Breast epithelium (tissue), 4 donors: ENCODE measurements around the gene OTULIN. TPM values are rescaled to one million over a fixed set of nuclear protein-coding genes. Genes with fewer than 3 reads are reported as not detected.
A peak's percentile ranks its signal among the peaks of the same experiment; 100 is the strongest.

Experiments
- DNase-seq, 2 donors: peaks; one replicate each; pipeline ENCODE4 v3.0.0-alpha.2; 2019; ENCODE audit warnings: low spot score in 2 of 2
- H3K27ac ChIP-seq, 2 donors: fragments of 200-600 bp; sonication (generic) in 1 of 2; one replicate each; pipeline ENCODE4 v1.5.1; 2016 to 2019; ENCODE audit warnings: mild to moderate bottlenecking in 1 of 2
- H3K27me3 ChIP-seq, 2 donors: fragments of 200-600 bp; sonication (generic) in 1 of 2; one replicate each; pipeline versions ENCODE4 v1.5.1 to v1.6.0; 2017 to 2019; ENCODE audit warnings: control low read depth in 1 of 2, mild to moderate bottlenecking in 1 of 2
- H3K36me3 ChIP-seq: fragments of 200-600 bp; one replicate; pipeline ENCODE4 v1.5.1; 2019
- H3K4me1 ChIP-seq, 2 donors: fragments of 200-600 bp; sonication (generic); one replicate each; pipeline ENCODE4 v1.5.1; 2016 to 2019; ENCODE audit warnings: control low read depth in 1 of 2
- H3K4me3 ChIP-seq, 3 donors: fragments of 200-600 bp; sonication (generic); 1 replicate in 2 of 3; 2 replicates in 1 of 3; pipeline ENCODE4 v1.5.1; 2016 to 2019; ENCODE audit warnings: mild to moderate bottlenecking in 3 of 3, moderate library complexity in 2 of 3
- H3K9me3 ChIP-seq, 2 donors: fragments of 200-600 bp; sonication (generic) in 1 of 2; one replicate each; pipeline ENCODE4 v1.5.1; 2016 to 2019; ENCODE audit warnings: control low read depth in 1 of 2
- POLR2A ChIP-seq: fragments of 450-650 bp; IDR thresholded peaks from one replicate; pipeline ENCODE4 v1.6.1; 2016; ENCODE audit warnings: antibody characterized with exemption, mild to moderate bottlenecking, moderate library complexity
- POLR2AphosphoS5 ChIP-seq, 3 donors: sonication (generic); formaldehyde crosslinking; IDR thresholded peaks; one replicate each; pipeline ENCODE4 v1.6.1; 2017; ENCODE audit warnings: antibody characterized with exemption in 3 of 3
- intact Hi-C: fragments of 100-400 bp; cut with DNase I; formaldehyde crosslinking; loops from one replicate; pipeline ENCODE4 v1.15.1; 2023; ENCODE audit warnings: low total_unique reads
- total RNA-seq, 3 donors: library from RNA; depleted of rRNA; stranded (reverse); fragments of >200 nt; gene quantifications; one replicate each; pipeline ENCODE4 v1.1.0, GENCODE V29; 2016
- TF ChIP-seq, protein P1 (sequence below), 3 donors: fragments of 450-650 bp; IDR thresholded peaks; one replicate each; pipeline ENCODE4 v1.5.1; 2016 to 2017; ENCODE audit warnings: antibody characterized with exemption in 3 of 3, mild to moderate bottlenecking in 3 of 3, moderate library complexity in 3 of 3

OTULIN gene
- total RNA-seq: 10 to 100 TPM; 31.0 to 63.7 (median 47.2) TPM

GRCh38 chr5:14664270-14665100 lies at the start of gene OTULIN:
Gene OTULIN, plus strand, starts transcription at chr5:14664718. Its CDS starts 108 bp downstream, at chr5:14664826.
- peaks cover 0 to 11% of the 10 kb centered on the region in 2 donors for H3K4me1 ChIP-seq

GRCh38 chr5:14615365-14615764 lies 49.2 kb upstream of the OTULIN start:
- H3K4me3 ChIP-seq: no peak overlapping the region
- no peaks in the 10 kb centered on the region for H3K27me3 ChIP-seq
- H3K4me1 ChIP-seq: no peaks in the 10 kb centered on the region
- no peak overlapping the region for H3K27ac ChIP-seq
- H3K9me3 ChIP-seq: no peaks in the 10 kb centered on the region
- TF ChIP-seq POLR2AphosphoS5 (IDR thresholded peaks at IDR 0.05): no peak
- TF ChIP-seq, protein P1, sequence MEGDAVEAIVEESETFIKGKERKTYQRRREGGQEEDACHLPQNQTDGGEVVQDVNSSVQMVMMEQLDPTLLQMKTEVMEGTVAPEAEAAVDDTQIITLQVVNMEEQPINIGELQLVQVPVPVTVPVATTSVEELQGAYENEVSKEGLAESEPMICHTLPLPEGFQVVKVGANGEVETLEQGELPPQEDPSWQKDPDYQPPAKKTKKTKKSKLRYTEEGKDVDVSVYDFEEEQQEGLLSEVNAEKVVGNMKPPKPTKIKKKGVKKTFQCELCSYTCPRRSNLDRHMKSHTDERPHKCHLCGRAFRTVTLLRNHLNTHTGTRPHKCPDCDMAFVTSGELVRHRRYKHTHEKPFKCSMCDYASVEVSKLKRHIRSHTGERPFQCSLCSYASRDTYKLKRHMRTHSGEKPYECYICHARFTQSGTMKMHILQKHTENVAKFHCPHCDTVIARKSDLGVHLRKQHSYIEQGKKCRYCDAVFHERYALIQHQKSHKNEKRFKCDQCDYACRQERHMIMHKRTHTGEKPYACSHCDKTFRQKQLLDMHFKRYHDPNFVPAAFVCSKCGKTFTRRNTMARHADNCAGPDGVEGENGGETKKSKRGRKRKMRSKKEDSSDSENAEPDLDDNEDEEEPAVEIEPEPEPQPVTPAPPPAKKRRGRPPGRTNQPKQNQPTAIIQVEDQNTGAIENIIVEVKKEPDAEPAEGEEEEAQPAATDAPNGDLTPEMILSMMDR (IDR thresholded peaks at IDR 0.05): no peak
- TF ChIP-seq POLR2A: no peak
- no peak for DNase-seq
- intact Hi-C loops: no loop called here
- no peaks in the 10 kb centered on the region for H3K36me3 ChIP-seq

More at GRCh38 chr5:14664270-14665100, at the start of gene OTULIN:
- no peaks in the 10 kb centered on the region for H3K9me3 ChIP-seq
- peak within 1 kb of the TSS; percentile 69 to 96 (median 76) for H3K4me3 ChIP-seq
- no peaks in the 10 kb centered on the region for H3K27me3 ChIP-seq
- TF ChIP-seq, protein P1 (IDR thresholded peaks at IDR 0.05): no peak
- TF ChIP-seq POLR2A: peak; percentile 75
- peak; percentile 75 to 88 (median 80) for TF ChIP-seq POLR2AphosphoS5 (IDR thresholded peaks at IDR 0.05)
- intact Hi-C loops: no loop called here
- no peaks in the 10 kb centered on the region for H3K36me3 ChIP-seq
- peak; percentile 78 for DNase-seq
- H3K27ac ChIP-seq: peak within 1 kb of the TSS; percentile 91 to 95

DNA sequence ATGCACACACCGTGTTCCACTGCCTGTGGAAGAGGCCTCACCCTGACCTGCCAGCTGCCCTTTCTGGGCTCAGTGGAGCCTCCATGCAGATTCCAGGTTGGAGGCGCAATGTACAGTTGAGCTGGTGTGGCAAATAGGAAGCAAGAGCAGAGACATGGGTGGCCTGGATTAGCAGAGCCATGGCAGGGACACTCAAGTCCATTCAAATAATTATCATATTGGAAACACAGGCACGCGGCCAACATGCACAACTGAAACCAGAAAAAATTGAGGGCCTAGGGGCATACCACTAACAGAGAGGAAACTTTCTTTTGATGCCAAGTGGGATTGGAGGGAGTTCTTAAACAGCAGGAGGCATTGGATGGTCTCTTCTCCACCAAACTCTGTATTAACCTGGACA lies 47.1 kb upstream of the OTULIN start:
- no peak for DNase-seq
- H3K9me3 ChIP-seq: peaks cover 5 to 8% of the 10 kb centered on the region in 2 donors
- intact Hi-C loops: no loop called here
- no peak overlapping the region for H3K4me3 ChIP-seq
- no peaks in the 10 kb centered on the region for H3K36me3 ChIP-seq
- H3K27ac ChIP-seq: no peak overlapping the region
- no peaks in the 10 kb centered on the region for H3K4me1 ChIP-seq
- TF ChIP-seq, protein P1 (IDR thresholded peaks at IDR 0.05): no peak
- TF ChIP-seq POLR2AphosphoS5 (IDR thresholded peaks at IDR 0.05) (no peak), POLR2A (no peak)
- no peaks in the 10 kb centered on the region for H3K27me3 ChIP-seq

DNA sequence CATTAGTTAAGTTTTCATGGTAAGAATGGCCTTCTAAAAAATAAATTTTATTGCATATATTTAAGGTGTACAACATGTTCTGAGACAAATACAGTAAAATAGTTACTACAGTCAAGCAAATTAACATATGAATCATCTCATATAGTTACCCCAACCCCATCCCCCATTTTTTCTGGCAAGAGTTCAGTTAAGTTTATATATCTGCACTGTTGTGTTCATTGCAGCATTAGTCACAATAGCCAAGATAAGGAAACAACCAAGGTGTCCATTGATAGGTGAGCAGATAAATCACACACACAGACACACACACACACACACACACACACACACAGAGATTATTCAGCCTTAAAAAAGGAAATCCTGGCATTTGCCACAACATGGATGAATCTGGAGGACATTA lies 37.2 kb upstream of the OTULIN start:
- no peak overlapping the region for H3K4me3 ChIP-seq
- H3K36me3 ChIP-seq: no peaks in the 10 kb centered on the region
- no peaks in the 10 kb centered on the region for H3K27me3 ChIP-seq
- H3K27ac ChIP-seq: no peak overlapping the region
- DNase-seq: no peak
- no peaks in the 10 kb centered on the region for H3K9me3 ChIP-seq
- intact Hi-C loops: loop anchor here (10.0 kb wide), 1 partner anchor 162 kb away; no protein-coding TSS in a partner anchor
- H3K4me1 ChIP-seq: no peaks in the 10 kb centered on the region
- no peak for TF ChIP-seq POLR2AphosphoS5 (IDR thresholded peaks at IDR 0.05)
- TF ChIP-seq, protein P1 (IDR thresholded peaks at IDR 0.05): no peak
- no peak for TF ChIP-seq POLR2A

DNA sequence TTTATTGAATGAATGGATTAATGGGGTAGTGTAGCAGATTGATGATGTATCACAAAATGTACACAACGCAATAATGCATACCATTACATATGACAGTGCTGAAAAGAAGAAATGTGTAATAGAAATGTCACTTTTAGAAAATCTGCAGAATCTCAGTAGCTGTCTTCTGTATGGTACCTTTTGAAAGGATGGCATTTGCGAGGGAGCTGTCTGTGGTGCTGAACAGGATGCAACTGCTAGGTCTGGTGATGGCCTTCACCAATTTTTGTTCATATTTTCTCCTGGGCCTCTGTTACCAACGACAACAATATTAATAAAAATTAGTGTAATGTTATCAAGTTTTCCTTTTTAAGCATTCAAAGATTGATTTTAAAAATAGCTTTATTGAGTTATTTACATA lies 36.2 kb upstream of the OTULIN start:
- TF ChIP-seq, protein P1 (IDR thresholded peaks at IDR 0.05): no peak
- TF ChIP-seq POLR2A: no peak
- no peak for TF ChIP-seq POLR2AphosphoS5 (IDR thresholded peaks at IDR 0.05)
- H3K4me3 ChIP-seq: no peak overlapping the region
- H3K36me3 ChIP-seq: no peaks in the 10 kb centered on the region
- no peaks in the 10 kb centered on the region for H3K27me3 ChIP-seq
- intact Hi-C loops: loop anchor here (10.0 kb wide), 1 partner anchor 164 kb away; no protein-coding TSS in a partner anchor
- H3K27ac ChIP-seq: no peak overlapping the region
- no peaks in the 10 kb centered on the region for H3K4me1 ChIP-seq
- no peak for DNase-seq
- no peaks in the 10 kb centered on the region for H3K9me3 ChIP-seq
